Umbilical cord (tissue), 2 donors: Measurements from ENCODE around the gene TRIM37. TPM values are rescaled to one million over a fixed set of nuclear protein-coding genes. Genes with fewer than 3 reads are reported as not detected.
"Not testable (repeated sequence)": the region's sequence is repeated elsewhere in the genome, so short reads cannot be mapped to it uniquely, and the experiment has no call there.

Source experiments
- DNase-seq: peaks from one replicate; pipeline ENCODE4 v3.0.0-alpha.2; 2015; ENCODE audit warnings: low spot score
- total RNA-seq: library from RNA; depleted of rRNA; stranded (reverse); fragments of >200 nt; gene quantifications from one replicate; pipeline ENCODE4 v1.2.3, GENCODE V29; 2014; ENCODE audit warnings: low replicate concordance; ENCODE audit not compliant: insufficient read depth

TRIM37 gene
- total RNA-seq, 1 donor from 2014 or later, result 36.8 TPM

- DNase-seq, result no peak
Measured at GRCh38 chr17:59115474-59115873, 8.8 kb upstream of the TRIM37 start.

DNA sequence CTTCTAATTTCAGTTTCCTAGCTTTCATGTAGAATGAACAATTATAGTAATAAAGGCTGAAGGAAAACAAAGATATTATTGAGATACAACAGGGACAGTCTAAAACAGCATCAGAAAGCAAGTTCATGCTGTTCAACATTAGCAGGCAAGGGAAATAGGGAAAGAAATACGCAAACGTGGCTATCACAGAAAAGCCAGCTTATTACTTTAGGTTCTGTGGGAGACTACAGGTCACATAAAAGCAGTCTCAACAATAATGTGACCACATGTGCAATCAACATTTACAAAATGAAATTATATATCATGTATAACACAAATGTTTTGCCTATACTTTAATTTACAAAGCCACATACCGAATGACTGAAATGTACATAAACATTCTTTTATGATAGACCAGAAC is 4.9 kb upstream of the TRIM37 start:
- DNase-seq, result no peak

GRCh38 chr17:59110973-59111372 is 4.3 kb upstream of the TRIM37 start:
- DNase-seq, result no peak

- DNase-seq, result no peak
Measured at GRCh38 chr17:59108400-59109102, 1.9 kb upstream of the TRIM37 start.

- no peak for DNase-seq
Measured at GRCh38 chr17:59107306-59107670, 608 bp upstream of the TRIM37 start.

GRCh38 chr17:59105852-59106462 is 723 bp downstream of the TRIM37 start:
- DNase-seq, result peak; percentile 52

DNA sequence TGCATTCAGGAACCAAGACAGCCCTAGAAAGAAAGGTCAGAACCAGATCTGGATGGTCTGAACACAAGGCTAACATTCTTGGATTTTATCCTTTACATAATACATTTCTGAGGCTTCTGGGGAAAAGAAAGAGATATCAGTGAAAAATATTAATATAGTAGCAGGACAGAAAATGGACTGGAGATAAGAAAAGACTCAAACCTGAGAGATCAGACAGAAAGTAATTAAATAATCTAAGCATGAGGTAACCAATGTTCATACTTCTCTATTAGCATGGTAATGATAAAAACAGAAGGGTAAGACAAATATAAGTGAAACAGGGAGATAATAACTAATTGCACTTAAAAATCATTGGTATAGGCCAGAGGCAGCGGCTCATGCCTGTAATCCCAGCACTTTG is 5.5 kb downstream of the TRIM37 start:
- no peak for DNase-seq

- DNase-seq, result no peak
Measured at GRCh38 chr17:59097876-59098275, 8.8 kb downstream of the TRIM37 start.

GRCh38 chr17:59094861-59095530 is 11.7 kb downstream of the TRIM37 start:
- DNase-seq, result no peak

DNA sequence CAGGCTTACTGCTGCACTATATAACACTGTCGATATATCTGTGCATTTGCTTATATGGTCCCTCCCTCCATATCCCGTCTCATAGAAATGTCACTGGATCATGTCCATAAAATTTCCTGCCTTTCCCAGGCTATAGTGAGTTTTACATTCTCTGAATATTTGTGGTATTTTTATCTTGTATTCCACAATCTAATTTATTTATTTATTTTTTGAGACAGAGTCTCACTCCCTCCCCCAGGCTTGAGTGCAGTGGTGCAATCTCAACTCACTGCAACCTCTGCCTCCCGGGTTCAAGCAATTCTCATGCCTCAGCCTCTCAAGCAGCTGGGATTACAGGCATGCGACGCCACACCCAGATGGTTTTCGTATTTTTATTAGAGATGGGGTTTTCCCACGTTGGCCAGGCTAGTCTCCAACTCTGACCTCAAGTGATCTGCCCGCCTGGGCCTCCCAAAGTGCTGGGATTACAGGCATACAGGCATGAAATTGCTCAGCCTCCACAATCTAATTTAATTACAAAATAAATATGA is 12.9 kb downstream of the TRIM37 start:
- peak; percentile 93 for DNase-seq

DNA sequence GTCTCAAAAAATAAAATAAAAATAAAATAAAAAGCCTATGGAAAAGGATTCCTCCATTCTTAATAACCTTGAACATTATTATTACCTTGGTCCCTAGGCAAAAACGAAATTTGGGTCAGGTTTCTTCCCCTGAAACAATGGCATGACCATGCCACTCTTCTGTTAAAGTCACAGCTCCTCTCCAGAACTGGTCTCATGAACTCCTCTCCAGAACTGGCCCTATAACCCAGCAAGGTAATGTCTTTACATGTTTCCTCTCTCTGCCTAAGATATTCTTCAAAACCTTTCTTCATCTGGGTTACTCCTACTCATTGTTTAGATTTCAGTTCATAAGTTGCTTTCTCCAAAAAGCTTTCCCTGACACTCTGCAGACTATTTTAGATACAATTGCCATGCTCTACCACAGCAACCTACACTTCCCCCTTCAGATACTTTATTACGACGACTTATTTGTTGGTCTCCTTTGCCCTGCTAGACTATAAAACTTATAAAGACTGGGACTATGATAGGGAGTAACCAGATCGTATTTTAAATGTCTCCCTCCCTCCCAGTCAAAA is 13.5 kb downstream of the TRIM37 start:
- no peak for DNase-seq

- not testable (repeated sequence) for DNase-seq
Measured at GRCh38 chr17:59090593-59090992, 16.1 kb downstream of the TRIM37 start.

GRCh38 chr17:59084154-59084553 is 22.5 kb downstream of the TRIM37 start:
- no peak for DNase-seq

- no peak for DNase-seq
Measured at GRCh38 chr17:59074494-59074893, 32.2 kb downstream of the TRIM37 start.

GRCh38 chr17:59073972-59074371 is 32.7 kb downstream of the TRIM37 start:
- DNase-seq, result no peak

DNA sequence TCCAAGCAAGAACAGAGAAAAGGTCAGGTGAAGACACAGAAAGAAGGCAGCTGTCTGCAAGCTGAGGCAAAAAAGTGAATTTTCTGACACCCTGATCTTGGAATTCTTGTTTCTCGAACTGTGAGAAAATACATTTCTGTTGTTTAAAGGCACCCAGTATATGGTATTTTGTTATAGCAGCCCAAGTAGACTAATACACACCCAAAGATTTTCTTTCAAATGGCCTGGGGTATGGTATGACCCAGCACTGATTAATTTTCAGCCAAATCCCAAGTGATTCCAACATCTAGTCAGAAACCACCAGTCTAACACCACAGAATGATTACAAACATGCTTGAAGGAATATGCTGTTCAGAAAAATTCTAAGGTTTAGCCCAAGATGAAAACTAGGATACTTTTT is 36.8 kb downstream of the TRIM37 start:
- no peak for DNase-seq

GRCh38 chr17:59067756-59068155 is 38.9 kb downstream of the TRIM37 start:
- DNase-seq, result no peak

DNA sequence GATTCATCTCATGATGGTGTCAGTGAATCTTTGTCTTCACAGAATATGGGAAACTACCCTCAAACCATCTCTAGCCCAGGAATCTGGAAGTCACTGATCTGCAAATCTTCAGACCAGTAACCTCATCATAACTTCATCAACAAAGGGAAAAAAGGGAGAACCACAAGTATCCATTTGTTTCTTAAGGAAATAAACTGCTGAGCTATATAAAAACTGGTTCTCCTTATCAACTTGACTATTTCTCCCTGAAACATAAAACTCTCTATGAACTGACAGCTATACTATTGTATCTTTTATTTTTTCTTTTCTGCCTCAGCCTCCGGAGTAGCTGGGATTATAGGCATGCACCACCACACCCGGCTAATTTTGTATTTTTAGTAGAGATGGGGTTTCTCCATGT is 39.3 kb downstream of the TRIM37 start:
- DNase-seq, result no peak

DNA sequence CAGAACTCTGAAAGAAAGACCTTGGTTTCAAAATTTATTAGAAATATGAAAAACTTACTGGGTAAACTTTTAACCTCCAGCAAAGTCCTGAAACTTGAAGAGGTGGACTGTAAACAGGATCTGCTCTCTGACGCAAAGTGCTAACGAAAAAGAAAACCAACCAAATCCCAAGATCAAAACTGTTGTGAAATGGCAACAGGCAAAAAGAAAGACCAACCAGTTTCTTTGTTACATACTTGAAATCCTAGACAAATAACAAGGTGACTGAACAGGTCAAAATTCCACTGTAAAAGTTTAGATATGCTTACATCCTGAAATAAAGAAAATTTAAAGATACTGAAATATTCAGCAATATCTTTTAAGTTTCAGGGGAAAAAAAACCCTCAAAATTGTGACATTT is 44.2 kb downstream of the TRIM37 start:
- DNase-seq, result no peak

GRCh38 chr17:59056857-59057256 is 49.8 kb downstream of the TRIM37 start:
- no peak for DNase-seq

DNA sequence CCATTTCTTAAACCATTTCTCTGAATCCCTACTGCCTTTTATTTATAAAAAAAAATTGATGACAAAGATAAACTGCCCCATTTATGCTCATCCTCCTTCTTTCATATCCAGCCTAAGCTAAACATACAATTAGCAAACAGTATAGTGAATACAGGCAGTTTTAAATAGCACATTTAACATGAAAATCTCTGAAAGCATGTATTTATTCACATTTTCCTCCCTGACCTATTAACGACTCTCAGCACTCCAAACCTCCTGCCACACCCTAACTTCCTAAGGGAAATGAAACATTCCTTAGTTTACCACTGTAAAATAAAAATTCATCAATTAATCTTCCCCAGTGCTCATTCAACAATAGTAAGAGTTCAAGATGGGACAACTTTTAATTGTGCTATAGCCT is 56.9 kb downstream of the TRIM37 start:
- no peak for DNase-seq

- no peak for DNase-seq
Measured at GRCh38 chr17:59047616-59048015, 59.1 kb downstream of the TRIM37 start.

GRCh38 chr17:59046192-59046591 is 60.5 kb downstream of the TRIM37 start:
- DNase-seq, result no peak
